DOHH2 (cell line): ENCODE data around the gene CETP.

Experiments
- H3F3A ChIP-seq: fragments of 200-600 bp; sonication (generic), shearing (Covaris generic); 2 replicates; pipeline ENCODE4 v1.6.0; 2016; ENCODE audit warnings: antibody characterized with exemption, mild to moderate bottlenecking; ENCODE audit not compliant: control insufficient read depth, insufficient read depth
- H3K27ac ChIP-seq: fragments of 200-600 bp; sonication (generic); 2 replicates; pipeline ENCODE4 v1.5.1; 2014; ENCODE audit warnings: low read depth, mild to moderate bottlenecking, low read length, moderate library complexity
- H3K27me3 ChIP-seq: fragments of 200-600 bp; sonication (generic); 2 replicates; pipeline ENCODE4 v1.6.1; 2014; ENCODE audit warnings: mild to moderate bottlenecking, low read length, mixed read lengths; ENCODE audit not compliant: control insufficient read depth
- H3K36me3 ChIP-seq: fragments of 200-600 bp; sonication (generic); 2 replicates; pipeline ENCODE4 v1.6.1; 2014; ENCODE audit warnings: mild to moderate bottlenecking, low read length, moderate library complexity, mixed read lengths; ENCODE audit not compliant: control insufficient read depth
- H3K4me1 ChIP-seq: fragments of 200-600 bp; sonication (generic); 2 replicates; pipeline ENCODE4 v1.6.1; 2014; ENCODE audit warnings: mild to moderate bottlenecking, low read length, mixed read lengths; ENCODE audit not compliant: control insufficient read depth
- H3K4me2 ChIP-seq: fragments of 200-600 bp; sonication (generic); 2 replicates; pipeline ENCODE4 v1.6.0; 2014; ENCODE audit warnings: mild to moderate bottlenecking, low read length, moderate library complexity
- H3K4me3 ChIP-seq: fragments of 200-600 bp; sonication (generic); 2 replicates; pipeline ENCODE4 v1.5.1; 2014; ENCODE audit warnings: mild to moderate bottlenecking, low read length, mixed read lengths
- H3K79me2 ChIP-seq: fragments of 200-600 bp; sonication (generic); 2 replicates; pipeline ENCODE4 v1.6.1; 2014; ENCODE audit warnings: mild to moderate bottlenecking, low read length, mixed read lengths; ENCODE audit not compliant: control insufficient read depth
- H3K9me2 ChIP-seq: fragments of 200-600 bp; sonication (generic); replicated peaks from 2 replicates; pipeline ENCODE4 v1.6.1; 2014; ENCODE audit warnings: mild to moderate bottlenecking, low read length, mixed read lengths; ENCODE audit not compliant: control insufficient read depth
- H3K9me3 ChIP-seq: fragments of 200-600 bp; sonication (generic); 2 replicates; pipeline ENCODE4 v1.6.1; 2014; ENCODE audit warnings: antibody characterized with exemption, low read length, mixed read lengths; ENCODE audit not compliant: control insufficient read depth, insufficient read depth
- H4K20me1 ChIP-seq: fragments of 200-600 bp; sonication (generic); 2 replicates; pipeline ENCODE4 v1.6.0; 2014; ENCODE audit warnings: low read depth, mild to moderate bottlenecking, antibody characterized with exemption, low read length, moderate library complexity; ENCODE audit not compliant: control insufficient read depth, insufficient read depth
- EZH2phosphoT487 ChIP-seq: fragments of 200-600 bp; sonication (generic); IDR thresholded peaks from 2 replicates; pipeline ENCODE4 v1.6.1; 2017; ENCODE audit warnings: borderline replicate concordance, mild to moderate bottlenecking, antibody characterized with exemption, low read length, moderate library complexity, mixed read lengths
- TF ChIP-seq, protein P1 (sequence below): fragments of 200-600 bp; sonication (generic); IDR thresholded peaks from one replicate; pipeline ENCODE4 v1.5.1; 2014; ENCODE audit warnings: antibody characterized with exemption, mild to moderate bottlenecking, low read depth, low read length; ENCODE audit not compliant: poor library complexity, severe bottlenecking

Gene CETP

DNA sequence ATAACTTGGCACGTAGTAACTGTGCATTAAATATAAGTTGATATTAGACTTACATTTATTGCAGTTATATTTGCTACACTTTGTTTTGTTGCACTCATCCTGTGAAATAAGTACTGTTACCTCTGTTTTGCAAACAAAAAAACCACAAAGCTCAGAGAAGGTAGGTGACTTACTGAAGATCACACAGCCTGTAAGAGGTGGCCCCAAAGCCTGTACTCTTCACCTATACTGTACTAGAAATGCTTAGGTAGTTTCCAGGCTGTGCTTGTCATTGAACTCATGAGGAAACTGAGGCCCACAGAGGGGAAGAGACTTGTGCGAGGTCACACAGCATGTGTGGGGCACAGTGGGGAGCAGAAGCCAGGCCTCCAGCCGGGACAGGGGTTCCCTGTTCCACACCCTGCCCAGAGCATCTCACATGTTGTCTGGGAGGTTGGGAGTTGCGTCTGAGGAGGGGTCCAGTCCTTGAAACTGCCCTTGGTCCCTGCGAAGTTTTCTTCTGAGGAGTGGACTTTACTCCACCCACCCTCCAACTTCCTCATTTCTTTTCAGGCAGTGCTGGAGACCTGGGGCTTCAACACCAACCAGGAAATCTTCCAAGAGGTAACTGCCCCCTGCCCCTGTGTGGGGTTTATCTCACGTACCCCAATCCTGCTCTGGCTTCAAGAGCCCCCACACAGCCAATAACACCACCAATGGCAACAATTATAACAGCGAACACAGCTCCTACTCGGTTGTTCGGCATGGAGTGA, 13.0 kb downstream of the CETP start:
- H3K9me3 ChIP-seq = no peaks in the 10 kb centered on the region
- H3K79me2 ChIP-seq = no peaks in the 10 kb centered on the region
- H4K20me1 ChIP-seq = no peaks in the 10 kb centered on the region
- no peak overlapping the region for H3K4me3 ChIP-seq
- no peak overlapping the region for H3K27ac ChIP-seq
- no peaks in the 10 kb centered on the region for H3K27me3 ChIP-seq
- H3K4me2 ChIP-seq = no peak overlapping the region
- H3F3A ChIP-seq = 0 out of 2 replicates have a peak, but pooled peaks cover 5% of the 10 kb centered on the region
- H3K36me3 ChIP-seq = no peaks in the 10 kb centered on the region
- TF ChIP-seq, protein P1, sequence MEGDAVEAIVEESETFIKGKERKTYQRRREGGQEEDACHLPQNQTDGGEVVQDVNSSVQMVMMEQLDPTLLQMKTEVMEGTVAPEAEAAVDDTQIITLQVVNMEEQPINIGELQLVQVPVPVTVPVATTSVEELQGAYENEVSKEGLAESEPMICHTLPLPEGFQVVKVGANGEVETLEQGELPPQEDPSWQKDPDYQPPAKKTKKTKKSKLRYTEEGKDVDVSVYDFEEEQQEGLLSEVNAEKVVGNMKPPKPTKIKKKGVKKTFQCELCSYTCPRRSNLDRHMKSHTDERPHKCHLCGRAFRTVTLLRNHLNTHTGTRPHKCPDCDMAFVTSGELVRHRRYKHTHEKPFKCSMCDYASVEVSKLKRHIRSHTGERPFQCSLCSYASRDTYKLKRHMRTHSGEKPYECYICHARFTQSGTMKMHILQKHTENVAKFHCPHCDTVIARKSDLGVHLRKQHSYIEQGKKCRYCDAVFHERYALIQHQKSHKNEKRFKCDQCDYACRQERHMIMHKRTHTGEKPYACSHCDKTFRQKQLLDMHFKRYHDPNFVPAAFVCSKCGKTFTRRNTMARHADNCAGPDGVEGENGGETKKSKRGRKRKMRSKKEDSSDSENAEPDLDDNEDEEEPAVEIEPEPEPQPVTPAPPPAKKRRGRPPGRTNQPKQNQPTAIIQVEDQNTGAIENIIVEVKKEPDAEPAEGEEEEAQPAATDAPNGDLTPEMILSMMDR = no peak
- TF ChIP-seq EZH2phosphoT487 = no peak
- H3K4me1 ChIP-seq = peaks cover 61% of the 10 kb centered on the region
- H3K9me2 ChIP-seq = no peaks in the 10 kb centered on the region

- H3K36me3 ChIP-seq = no peaks in the 10 kb centered on the region
These were observed 14.0 kb downstream of the CETP start for GRCh38 chr16:56975714-56976113.

DNA sequence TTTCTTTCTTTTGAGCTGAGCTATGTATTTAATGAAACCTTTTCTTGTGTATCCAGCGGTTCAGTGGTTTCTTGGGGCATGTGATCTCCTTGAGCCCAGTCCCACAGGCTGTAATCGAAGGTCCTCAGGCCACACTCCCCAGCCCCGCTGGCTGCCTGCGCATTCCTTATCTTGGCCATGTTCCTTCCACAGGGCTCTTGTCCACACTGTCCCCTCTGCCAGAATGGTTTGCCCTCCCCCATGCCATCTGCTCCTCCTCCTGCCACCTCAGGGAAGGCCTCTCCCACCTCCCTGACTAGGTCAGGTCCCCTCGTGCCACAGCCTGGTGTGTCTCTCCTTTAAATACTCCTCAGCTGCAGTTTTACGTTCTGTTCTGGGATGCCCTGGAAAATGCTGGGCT, 15.5 kb downstream of the CETP start:
- Histone ChIP-seq H3K27me3 (no peaks in the 10 kb centered on the region), H3K79me2 (no peaks in the 10 kb centered on the region)

More at GRCh38 chr16:56975714-56976113, 14.0 kb downstream of the CETP start:
- H3K4me3 ChIP-seq = no peak overlapping the region
- H3K79me2 ChIP-seq = no peaks in the 10 kb centered on the region
- H3K9me3 ChIP-seq = no peaks in the 10 kb centered on the region
- no peaks in the 10 kb centered on the region for H3K9me2 ChIP-seq
- no peak overlapping the region for H3K27ac ChIP-seq
- H3K27me3 ChIP-seq = no peaks in the 10 kb centered on the region
- peaks cover 59% of the 10 kb centered on the region for H3K4me1 ChIP-seq
- H4K20me1 ChIP-seq = no peaks in the 10 kb centered on the region
- H3K4me2 ChIP-seq = no peak overlapping the region
- 0 out of 2 replicates have a peak, but pooled peaks cover 5% of the 10 kb centered on the region for H3F3A ChIP-seq
- TF ChIP-seq, protein P1 = no peak
- no peak for TF ChIP-seq EZH2phosphoT487

More for the DNA sequence above, 15.5 kb downstream of the CETP start:
- Histone ChIP-seq H3K27ac (no peak overlapping the region), H3K9me2 (no peaks in the 10 kb centered on the region), H4K20me1 (no peaks in the 10 kb centered on the region), H3F3A (0 out of 2 replicates have a peak, but pooled peaks cover 5% of the 10 kb centered on the region), H3K4me1 (peaks cover 59% of the 10 kb centered on the region), H3K4me3 (no peak overlapping the region), H3K36me3 (no peaks in the 10 kb centered on the region), H3K4me2 (no peak overlapping the region), H3K9me3 (no peaks in the 10 kb centered on the region)
- no peak for TF ChIP-seq EZH2phosphoT487
- TF ChIP-seq, protein P1 = no peak
